SK-N-MC (cell line): Measurements from ENCODE around the gene COL6A1.

Experiments used
- EZH2 ChIP-seq: fragments of 200-600 bp; sonication (generic); IDR thresholded peaks from one replicate; pipeline ENCODE4 v1.6.1; 2017; ENCODE audit warnings: antibody characterized with exemption
- POLR2AphosphoS5 ChIP-seq: IDR thresholded peaks from 2 replicates; pipeline ENCODE4 v1.6.1; 2012; ENCODE audit warnings: mild to moderate bottlenecking, low read depth, low read length, borderline replicate concordance

DNA sequence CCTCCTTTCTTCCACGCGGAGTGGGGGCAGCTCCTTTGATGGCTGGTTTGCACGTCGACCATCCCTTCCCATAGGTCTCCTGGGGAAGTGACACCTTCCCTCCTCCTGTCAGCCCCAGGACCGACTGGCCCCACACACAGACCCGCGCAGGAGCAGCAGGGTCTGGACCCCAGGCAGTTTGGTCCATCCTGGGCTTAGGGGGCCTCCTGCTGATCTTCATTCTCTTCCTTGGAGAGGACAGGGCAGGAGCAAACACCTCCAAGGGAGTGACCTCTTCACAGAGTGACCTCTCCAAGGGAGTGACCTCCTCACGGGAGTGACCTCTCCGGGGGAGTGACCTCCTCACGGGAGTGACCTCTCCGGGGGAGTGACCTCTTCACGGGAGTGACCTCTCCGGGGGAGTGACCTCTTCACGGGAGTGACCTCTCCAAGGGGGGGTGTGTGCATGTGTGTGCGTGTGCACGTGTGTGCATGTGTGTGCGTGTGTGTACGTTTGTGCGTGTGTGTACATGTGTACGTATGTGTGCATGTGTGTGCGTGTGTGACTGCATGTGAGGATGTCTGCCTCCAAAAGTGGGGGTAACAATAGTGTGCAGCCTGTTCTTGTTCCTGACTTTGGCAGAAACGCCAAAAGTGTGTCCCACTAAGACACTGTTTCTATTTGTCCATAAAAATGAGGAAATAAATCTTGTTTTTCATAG, 29.8 kb downstream of the COL6A1 start:
- TF ChIP-seq EZH2: no peak
- TF ChIP-seq POLR2AphosphoS5: no peak
